ENCODE measurements around the gene SPACA7.

DNA sequence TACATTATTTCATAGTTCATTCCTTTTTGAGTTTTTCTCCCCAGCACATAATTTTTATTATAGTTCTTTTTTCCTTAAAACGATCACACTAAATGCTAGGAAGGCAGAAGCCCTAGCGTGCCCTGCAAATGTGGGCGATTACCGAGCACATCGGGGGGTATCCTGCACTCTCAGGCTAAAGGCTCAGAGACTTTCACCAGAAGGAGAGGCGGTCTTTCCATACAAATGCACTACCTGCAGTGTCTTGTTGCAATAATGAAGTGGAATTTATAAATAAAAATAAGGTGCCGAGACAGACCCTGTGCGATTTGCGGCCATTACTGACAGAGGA lies 29.3 kb upstream of the SPACA7 start:
- TF ChIP-seq CREB1 (IDR thresholded peaks at IDR 0.05; ENCODE audit: low read depth) (no peak), ZBTB7A (IDR thresholded peaks at IDR 0.05; ENCODE audit: low read depth) (no peak)
